ENCODE data around the gene LNPEP.

Gene LNPEP

GRCh38 chr5:96935559-96936430 is at the start of gene LNPEP:
Gene LNPEP, plus strand, starts transcription at chr5:96936080. Its CDS starts 76 bp downstream, at chr5:96936156.
- Histone ChIP-seq H3K4me1 (ENCODE audit: control insufficient read depth, insufficient read depth, low read length) (peaks cover 15% of the 10 kb centered on the region), H3K4me3 (ENCODE audit: low read length) (peak within 1 kb of the TSS; percentile 72), H3K27ac (ENCODE audit: low read depth, low read length) (peak within 1 kb of the TSS; percentile 95), H3K27me3 (ENCODE audit: control insufficient read depth, insufficient read depth, low read length) (no peaks in the 10 kb centered on the region), H3K9ac (ENCODE audit: low read length) (peak within 1 kb of the TSS; percentile 72), H3K36me3 (ENCODE audit: control insufficient read depth, insufficient read depth, low read length) (no peaks in the 10 kb centered on the region)

- no peak overlapping the region for H3K4me3 ChIP-seq (ENCODE audit: low read length)
- H3K36me3 ChIP-seq (ENCODE audit: control insufficient read depth, insufficient read depth, low read length) = peaks cover 4% of the 10 kb centered on the region
- no peaks in the 10 kb centered on the region for H3K27me3 ChIP-seq (ENCODE audit: control insufficient read depth, insufficient read depth, low read length)
- no peak overlapping the region for H3K9ac ChIP-seq (ENCODE audit: low read length)
- H3K27ac ChIP-seq (ENCODE audit: low read depth, low read length) = no peak overlapping the region
- no peaks in the 10 kb centered on the region for H3K4me1 ChIP-seq (ENCODE audit: control insufficient read depth, insufficient read depth, low read length)
Observed at GRCh38 chr5:96893342-96893741, 42.5 kb upstream of the LNPEP start.

GRCh38 chr5:96896276-96896675 is 39.6 kb upstream of the LNPEP start:
- Histone ChIP-seq H3K4me3 (ENCODE audit: low read length) (no peak overlapping the region), H3K27me3 (ENCODE audit: control insufficient read depth, insufficient read depth, low read length) (no peaks in the 10 kb centered on the region), H3K36me3 (ENCODE audit: control insufficient read depth, insufficient read depth, low read length) (peaks cover 6% of the 10 kb centered on the region), H3K4me1 (ENCODE audit: control insufficient read depth, insufficient read depth, low read length) (no peaks in the 10 kb centered on the region), H3K9ac (ENCODE audit: low read length) (no peak overlapping the region), H3K27ac (ENCODE audit: low read depth, low read length) (no peak overlapping the region)

- H3K36me3 ChIP-seq (ENCODE audit: control insufficient read depth, insufficient read depth, low read length) = peaks cover 7% of the 10 kb centered on the region
- no peak overlapping the region for H3K4me3 ChIP-seq (ENCODE audit: low read length)
- no peak overlapping the region for H3K9ac ChIP-seq (ENCODE audit: low read length)
- no peaks in the 10 kb centered on the region for H3K27me3 ChIP-seq (ENCODE audit: control insufficient read depth, insufficient read depth, low read length)
- no peaks in the 10 kb centered on the region for H3K4me1 ChIP-seq (ENCODE audit: control insufficient read depth, insufficient read depth, low read length)
- no peak overlapping the region for H3K27ac ChIP-seq (ENCODE audit: low read depth, low read length)
Observed at GRCh38 chr5:96896806-96897205, 39.1 kb upstream of the LNPEP start.

GRCh38 chr5:96901384-96901783 is 34.5 kb upstream of the LNPEP start:
- Histone ChIP-seq H3K27ac (ENCODE audit: low read depth, low read length) (no peak overlapping the region), H3K4me3 (ENCODE audit: low read length) (no peak overlapping the region), H3K36me3 (ENCODE audit: control insufficient read depth, insufficient read depth, low read length) (peaks cover 2% of the 10 kb centered on the region), H3K27me3 (ENCODE audit: control insufficient read depth, insufficient read depth, low read length) (no peaks in the 10 kb centered on the region), H3K9ac (ENCODE audit: low read length) (no peak overlapping the region), H3K4me1 (ENCODE audit: control insufficient read depth, insufficient read depth, low read length) (no peaks in the 10 kb centered on the region)

GRCh38 chr5:96901841-96902240 is 34.0 kb upstream of the LNPEP start:
- H3K27ac ChIP-seq (ENCODE audit: low read depth, low read length) = no peak overlapping the region
- no peak overlapping the region for H3K9ac ChIP-seq (ENCODE audit: low read length)
- no peak overlapping the region for H3K4me3 ChIP-seq (ENCODE audit: low read length)
- no peaks in the 10 kb centered on the region for H3K27me3 ChIP-seq (ENCODE audit: control insufficient read depth, insufficient read depth, low read length)
- no peaks in the 10 kb centered on the region for H3K4me1 ChIP-seq (ENCODE audit: control insufficient read depth, insufficient read depth, low read length)
- peaks cover 2% of the 10 kb centered on the region for H3K36me3 ChIP-seq (ENCODE audit: control insufficient read depth, insufficient read depth, low read length)

GRCh38 chr5:96902876-96903275 is 33.0 kb upstream of the LNPEP start:
- no peaks in the 10 kb centered on the region for H3K27me3 ChIP-seq (ENCODE audit: control insufficient read depth, insufficient read depth, low read length)
- no peak overlapping the region for H3K9ac ChIP-seq (ENCODE audit: low read length)
- H3K36me3 ChIP-seq (ENCODE audit: control insufficient read depth, insufficient read depth, low read length) = peaks cover 2% of the 10 kb centered on the region
- no peak overlapping the region for H3K27ac ChIP-seq (ENCODE audit: low read depth, low read length)
- H3K4me1 ChIP-seq (ENCODE audit: control insufficient read depth, insufficient read depth, low read length) = no peaks in the 10 kb centered on the region
- no peak overlapping the region for H3K4me3 ChIP-seq (ENCODE audit: low read length)

GRCh38 chr5:96903300-96903699 is 32.6 kb upstream of the LNPEP start:
- no peak overlapping the region for H3K9ac ChIP-seq (ENCODE audit: low read length)
- H3K4me3 ChIP-seq (ENCODE audit: low read length) = no peak overlapping the region
- H3K27ac ChIP-seq (ENCODE audit: low read depth, low read length) = no peak overlapping the region
- H3K27me3 ChIP-seq (ENCODE audit: control insufficient read depth, insufficient read depth, low read length) = no peaks in the 10 kb centered on the region
- H3K4me1 ChIP-seq (ENCODE audit: control insufficient read depth, insufficient read depth, low read length) = no peaks in the 10 kb centered on the region
- H3K36me3 ChIP-seq (ENCODE audit: control insufficient read depth, insufficient read depth, low read length) = peaks cover 2% of the 10 kb centered on the region

- Histone ChIP-seq H3K36me3 (ENCODE audit: control insufficient read depth, insufficient read depth, low read length) (peaks cover 7% of the 10 kb centered on the region), H3K27ac (ENCODE audit: low read depth, low read length) (no peak overlapping the region), H3K4me3 (ENCODE audit: low read length) (no peak overlapping the region), H3K4me1 (ENCODE audit: control insufficient read depth, insufficient read depth, low read length) (no peaks in the 10 kb centered on the region), H3K9ac (ENCODE audit: low read length) (no peak overlapping the region), H3K27me3 (ENCODE audit: control insufficient read depth, insufficient read depth, low read length) (no peaks in the 10 kb centered on the region)
Observed at GRCh38 chr5:96904054-96904931, 31.6 kb upstream of the LNPEP start.

- Histone ChIP-seq H3K27me3 (ENCODE audit: control insufficient read depth, insufficient read depth, low read length) (no peaks in the 10 kb centered on the region), H3K4me3 (ENCODE audit: low read length) (no peak overlapping the region), H3K9ac (ENCODE audit: low read length) (no peak overlapping the region), H3K4me1 (ENCODE audit: control insufficient read depth, insufficient read depth, low read length) (no peaks in the 10 kb centered on the region), H3K36me3 (ENCODE audit: control insufficient read depth, insufficient read depth, low read length) (peaks cover 7% of the 10 kb centered on the region), H3K27ac (ENCODE audit: low read depth, low read length) (no peak overlapping the region)
Observed at GRCh38 chr5:96905864-96906263, 30.0 kb upstream of the LNPEP start.

- H3K4me3 ChIP-seq (ENCODE audit: low read length) = no peak overlapping the region
- no peaks in the 10 kb centered on the region for H3K27me3 ChIP-seq (ENCODE audit: control insufficient read depth, insufficient read depth, low read length)
- no peaks in the 10 kb centered on the region for H3K4me1 ChIP-seq (ENCODE audit: control insufficient read depth, insufficient read depth, low read length)
- H3K36me3 ChIP-seq (ENCODE audit: control insufficient read depth, insufficient read depth, low read length) = peaks cover 4% of the 10 kb centered on the region
- H3K9ac ChIP-seq (ENCODE audit: low read length) = no peak overlapping the region
- no peak overlapping the region for H3K27ac ChIP-seq (ENCODE audit: low read depth, low read length)
Observed at GRCh38 chr5:96909003-96909402, 26.9 kb upstream of the LNPEP start.

- Histone ChIP-seq H3K36me3 (ENCODE audit: control insufficient read depth, insufficient read depth, low read length) (peaks cover 4% of the 10 kb centered on the region), H3K4me3 (ENCODE audit: low read length) (no peak overlapping the region), H3K9ac (ENCODE audit: low read length) (no peak overlapping the region), H3K4me1 (ENCODE audit: control insufficient read depth, insufficient read depth, low read length) (no peaks in the 10 kb centered on the region), H3K27me3 (ENCODE audit: control insufficient read depth, insufficient read depth, low read length) (no peaks in the 10 kb centered on the region), H3K27ac (ENCODE audit: low read depth, low read length) (no peak overlapping the region)
Observed at GRCh38 chr5:96909435-96909834, 26.4 kb upstream of the LNPEP start.
